Right renal pelvis (tissue), 4 donors: ENCODE results near the gene ADCY4. TPM values are rescaled to one million over a fixed set of nuclear protein-coding genes. Genes with fewer than 3 reads are reported as not detected.

ENCODE experiments used
- DNase-seq, 4 donors: peaks; one replicate each; pipeline ENCODE4 v3.0.0-alpha.2; 2013; ENCODE audit warnings: low read depth in 4 of 4, low spot score in 3 of 4, missing footprints in 1 of 4
- polyA plus RNA-seq, 4 donors: library from polyadenylated mRNA; unstranded; fragments of 120-200 nt; gene quantifications; one replicate each; pipeline ENCODE4 v1.2.1, GENCODE V29; 2013; ENCODE audit not compliant: insufficient read length in 4 of 4

Gene ADCY4
- polyA plus RNA-seq, 4 donors, result 15.6 to 24.9 (median 20.4) TPM

DNA sequence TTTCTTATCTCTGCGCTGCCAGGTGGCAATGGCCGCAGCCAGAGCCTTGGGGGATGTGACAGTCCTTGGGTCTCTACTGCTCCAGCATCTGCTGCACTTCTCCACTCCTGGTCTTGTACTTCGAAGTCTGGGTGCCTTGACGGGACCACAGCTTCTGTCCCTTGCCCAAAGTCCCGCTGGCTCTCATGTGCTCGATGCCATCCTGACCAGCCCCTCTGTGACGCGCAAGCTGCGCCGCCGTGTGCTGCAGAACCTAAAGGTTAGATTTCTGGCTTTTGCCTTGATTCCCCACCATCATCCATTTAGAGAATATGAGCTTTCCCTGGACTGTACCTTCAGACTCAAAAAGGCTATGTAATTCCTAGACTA lies 30.9 kb downstream of the ADCY4 start:
- DNase-seq, result no peak

DNA sequence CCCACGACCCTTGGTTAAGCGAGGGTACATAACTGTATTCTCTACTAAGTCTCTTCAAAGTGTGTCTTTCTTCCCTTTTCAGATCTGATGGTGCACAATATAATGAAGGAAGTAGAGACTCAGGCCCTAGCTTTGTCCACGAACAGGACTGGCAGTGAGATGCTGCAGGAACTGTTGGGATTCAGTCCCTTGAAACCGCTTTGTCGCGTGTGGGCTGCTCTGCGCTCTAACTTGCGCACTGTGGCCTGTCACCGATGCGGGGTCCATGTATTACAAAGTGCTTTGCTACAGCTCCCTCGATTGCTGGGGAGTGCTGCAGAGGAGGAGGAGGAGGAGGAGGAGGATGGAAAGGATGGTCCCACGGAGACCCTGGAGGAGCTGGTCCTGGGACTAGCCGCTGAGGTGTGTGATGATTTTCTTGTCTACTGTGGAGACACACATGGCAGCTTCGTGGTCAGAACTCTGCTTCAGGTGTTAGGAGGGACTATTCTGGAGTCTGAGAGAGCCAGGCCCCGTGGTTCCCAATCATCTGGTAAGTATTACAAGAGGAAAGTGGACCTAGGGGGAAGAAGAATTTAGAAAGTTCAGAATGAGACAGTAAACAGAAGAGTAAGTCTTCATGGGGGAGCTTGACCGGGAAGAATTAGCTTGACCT lies 34.4 kb downstream of the ADCY4 start:
- DNase-seq, result no peak

DNA sequence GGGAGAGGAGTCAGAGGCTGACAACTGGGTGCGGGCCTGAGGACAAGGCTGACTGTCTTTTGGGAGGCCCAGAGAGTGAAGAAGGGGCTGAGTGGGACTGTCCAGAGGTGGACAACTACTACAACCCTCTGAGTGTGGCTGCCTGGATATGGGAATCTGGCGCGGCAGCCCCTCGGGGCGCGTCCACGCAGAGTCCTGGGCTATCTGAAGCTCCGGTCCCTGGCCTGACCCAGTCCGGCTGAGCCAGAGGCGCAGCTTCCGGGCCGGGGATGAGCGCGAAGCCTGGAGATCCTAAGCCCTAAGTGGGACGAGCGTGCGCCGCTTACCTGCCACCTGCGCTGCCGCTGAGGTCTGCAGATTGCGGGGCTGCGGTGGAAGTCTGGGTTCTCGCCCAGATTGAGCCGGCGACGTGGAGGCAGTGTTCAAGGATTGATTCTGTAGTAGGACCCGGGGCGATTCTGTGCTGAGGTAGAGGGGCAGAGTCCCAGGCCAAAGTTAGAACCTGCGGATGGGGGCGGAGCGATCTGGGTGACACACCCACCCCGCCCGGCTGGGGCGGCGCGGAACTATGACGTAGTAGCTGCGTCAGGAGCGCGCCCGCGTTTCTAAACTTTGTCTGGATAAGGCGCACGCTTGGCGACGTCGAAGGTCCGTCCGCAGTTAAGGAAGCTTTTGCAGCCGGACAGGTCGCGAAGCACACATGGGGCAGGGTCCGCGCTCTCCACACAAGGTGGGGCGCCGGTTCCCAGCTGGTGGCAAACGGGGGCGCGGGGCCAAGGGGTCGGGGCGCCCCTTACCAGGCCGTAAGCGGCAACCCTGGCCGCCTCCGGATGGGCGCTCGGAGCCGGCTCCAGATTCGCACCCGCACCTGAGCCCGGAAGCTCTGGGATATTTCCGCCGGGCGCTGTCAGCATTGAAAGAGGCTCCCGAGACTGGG lies 35.3 kb downstream of the ADCY4 start, which contains the start of the genes DHRS1 and NOP9:
Gene DHRS1, minus strand, starts transcription at position 526 of the 937 bp plus-strand sequence. CDS start 674 bp downstream, outside the sequence.
Gene NOP9, plus strand, starts transcription at position 596 of the 937 bp plus-strand sequence. Its CDS starts 105 bp downstream, at position 701.
- DNase-seq, result peak; percentile 79 to 90 (median 86)

DNA sequence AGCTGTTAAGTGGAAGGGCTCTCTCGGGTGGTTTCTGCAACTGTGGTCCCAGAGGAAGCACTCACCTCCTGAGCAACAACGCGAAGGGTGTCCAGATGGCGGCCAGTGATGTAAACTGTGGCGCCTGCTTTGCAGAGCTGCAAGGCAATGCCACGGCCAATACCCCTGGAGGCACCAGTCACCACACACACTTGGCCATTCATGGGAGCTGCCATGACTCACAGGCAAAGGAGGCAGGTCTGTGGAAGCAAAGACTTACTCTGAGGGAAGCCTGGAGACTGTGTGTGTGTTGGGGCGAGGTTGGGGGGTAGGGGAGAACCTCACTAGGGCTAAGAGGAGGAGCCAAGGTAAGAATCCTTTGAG lies 36.0 kb downstream of the ADCY4 start:
- DNase-seq, result no peak

DNA sequence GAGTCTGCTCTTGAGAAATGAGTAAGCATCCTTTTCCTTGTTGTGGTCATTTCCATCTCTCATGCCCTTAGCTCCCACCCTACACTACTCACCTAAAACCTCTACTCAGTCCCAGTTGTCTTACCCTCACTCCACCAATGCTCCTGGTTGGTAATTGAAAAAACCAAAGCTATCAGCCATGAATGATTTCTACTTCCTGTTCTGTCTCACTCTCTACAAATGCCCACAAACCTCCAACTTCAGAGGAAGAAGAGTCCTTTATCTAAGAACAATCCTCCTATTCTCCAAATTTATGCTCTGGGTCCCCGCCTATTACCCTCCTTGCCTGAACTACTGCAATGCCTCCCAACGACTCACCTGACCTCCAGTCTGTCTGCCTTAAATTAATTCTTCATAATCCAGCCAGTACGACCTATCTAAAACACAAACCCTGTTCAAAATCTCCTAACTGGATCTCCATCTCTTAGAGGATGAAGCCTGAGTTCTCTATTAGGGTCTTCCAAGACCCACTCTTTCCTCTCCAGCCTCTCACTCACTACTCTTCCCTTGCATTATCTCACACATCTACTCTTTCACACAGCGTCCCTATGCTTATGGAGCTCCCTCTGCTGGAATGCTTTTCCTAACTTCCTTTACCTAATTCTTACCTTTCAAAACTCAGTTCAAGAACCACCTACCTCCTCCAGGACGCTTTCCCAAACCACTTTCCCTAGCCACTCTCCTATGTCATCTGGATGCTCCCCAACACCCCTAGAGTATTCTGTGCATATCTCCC lies 37.5 kb downstream of the ADCY4 start:
- no peak for DNase-seq

DNA sequence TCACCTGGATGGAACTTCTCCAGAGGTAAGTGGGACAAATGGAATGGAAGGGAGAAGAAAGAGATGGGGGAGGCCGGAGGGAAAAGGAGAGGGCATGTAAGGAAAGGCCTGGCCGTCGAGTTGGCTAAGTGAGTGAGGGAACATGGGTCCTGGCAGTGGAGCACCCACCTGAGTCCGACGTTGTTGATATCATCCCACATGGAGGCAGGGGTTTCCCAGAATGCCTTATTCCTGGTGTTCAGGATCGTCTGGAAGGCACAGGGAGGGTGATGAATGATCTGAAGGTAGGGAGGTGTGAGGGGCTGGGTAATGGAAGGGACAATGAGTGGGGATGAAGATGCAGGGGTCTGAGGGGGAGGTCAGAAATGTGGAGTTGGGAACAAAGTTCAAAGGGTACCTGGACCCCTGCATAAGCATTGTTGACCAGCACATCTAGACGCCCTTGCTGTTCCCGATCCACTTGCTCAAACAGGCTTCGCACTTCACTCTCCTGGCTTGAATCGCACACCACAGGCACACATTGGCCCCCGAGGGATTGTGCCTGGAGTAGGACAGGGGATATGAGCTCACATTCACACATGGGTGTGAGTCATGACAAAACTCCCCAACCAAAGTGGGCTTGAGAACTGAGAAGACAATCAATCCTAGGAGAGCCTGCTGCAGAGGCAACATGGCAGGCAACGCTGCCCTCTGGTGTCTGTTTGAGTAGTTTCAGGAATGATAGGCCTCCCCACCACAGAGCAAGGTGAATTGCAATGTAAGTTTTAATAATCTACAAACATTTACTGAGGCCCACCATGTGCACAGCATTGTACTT lies 38.3 kb downstream of the ADCY4 start:
- no peak for DNase-seq

DNA sequence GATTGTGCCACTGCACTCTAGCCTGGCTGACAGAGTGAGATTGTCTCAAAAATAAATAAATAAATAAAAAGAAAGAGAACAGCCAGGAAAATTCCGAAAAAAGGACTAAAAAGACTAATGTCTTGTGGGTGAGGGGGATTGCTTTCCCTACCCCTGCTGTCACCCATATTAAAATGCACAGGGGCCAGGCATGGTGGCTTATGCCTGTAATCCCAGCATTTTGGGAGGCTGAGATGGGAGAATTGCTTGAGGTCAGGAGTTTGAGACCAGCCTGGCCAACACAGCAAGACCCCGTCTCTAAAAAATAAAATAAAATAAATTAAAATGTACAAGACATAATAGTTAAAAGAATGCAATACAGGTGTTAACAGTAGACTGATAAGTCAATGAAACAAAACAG lies 41.3 kb downstream of the ADCY4 start:
- no peak for DNase-seq

DNA sequence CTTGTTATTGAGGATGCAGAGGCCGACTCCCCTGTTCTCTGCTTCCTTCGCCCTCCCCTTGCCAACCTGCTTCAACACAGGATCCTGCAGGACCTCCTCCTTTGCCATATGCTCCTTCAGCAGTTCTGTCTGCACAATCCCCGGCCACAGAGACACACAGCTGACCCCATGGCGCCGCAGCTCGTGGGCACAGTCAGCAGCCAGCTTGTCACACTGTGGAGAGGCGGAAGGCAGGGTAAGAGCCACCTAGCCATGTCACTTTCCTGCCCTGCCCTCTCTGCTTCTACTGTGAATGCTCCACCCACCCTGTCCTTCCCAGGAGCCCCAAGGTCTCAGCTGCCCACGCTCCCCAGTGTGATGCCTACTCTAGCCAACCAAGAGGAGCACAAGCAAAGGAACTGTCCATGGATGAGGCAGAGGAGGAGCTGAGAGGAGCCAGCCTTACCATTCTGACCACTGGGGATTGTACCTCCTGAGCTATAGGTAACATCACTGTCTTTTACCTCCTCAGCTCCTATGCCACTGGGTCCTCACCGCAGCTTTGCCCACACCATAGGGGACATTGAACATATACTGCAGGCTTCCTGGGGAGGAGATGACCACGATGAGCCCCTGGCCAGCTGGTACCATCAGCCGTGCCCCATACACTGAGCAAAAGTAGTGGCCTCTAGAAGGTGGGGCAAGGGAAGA lies 42.6 kb downstream of the ADCY4 start:
- no peak for DNase-seq

DNA sequence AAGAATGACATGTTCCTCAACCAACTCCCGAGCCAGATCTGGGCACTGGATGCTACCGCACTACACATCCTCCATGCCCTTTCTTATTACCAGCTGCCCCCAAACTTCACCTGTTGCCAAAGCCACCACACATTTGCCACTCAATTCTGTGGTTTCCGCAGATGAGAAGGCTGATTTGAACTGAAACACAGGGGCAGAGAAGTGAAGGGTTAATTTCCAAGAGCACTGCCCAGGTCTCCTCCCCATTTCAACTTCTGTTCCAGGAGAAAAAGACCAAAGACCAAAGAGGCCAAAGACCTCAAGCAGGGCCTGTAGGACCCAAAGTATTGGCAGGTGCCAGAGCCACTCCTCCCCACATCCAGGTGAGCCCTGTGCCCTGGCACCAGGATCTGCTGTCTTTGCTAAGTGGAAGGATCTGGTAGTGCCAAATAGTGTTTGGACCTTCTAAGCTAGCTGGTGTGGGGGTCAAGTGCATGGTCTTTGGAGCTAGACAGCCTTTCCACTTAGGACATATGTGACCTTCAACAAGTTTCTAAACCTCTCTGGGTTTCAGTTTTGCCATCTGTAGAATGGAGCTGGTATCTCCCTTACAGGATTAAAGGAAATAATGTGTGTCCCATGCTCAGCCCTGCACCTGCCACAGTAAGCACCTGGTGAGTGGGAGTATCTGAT lies 43.3 kb downstream of the ADCY4 start:
- DNase-seq, result no peak

DNA sequence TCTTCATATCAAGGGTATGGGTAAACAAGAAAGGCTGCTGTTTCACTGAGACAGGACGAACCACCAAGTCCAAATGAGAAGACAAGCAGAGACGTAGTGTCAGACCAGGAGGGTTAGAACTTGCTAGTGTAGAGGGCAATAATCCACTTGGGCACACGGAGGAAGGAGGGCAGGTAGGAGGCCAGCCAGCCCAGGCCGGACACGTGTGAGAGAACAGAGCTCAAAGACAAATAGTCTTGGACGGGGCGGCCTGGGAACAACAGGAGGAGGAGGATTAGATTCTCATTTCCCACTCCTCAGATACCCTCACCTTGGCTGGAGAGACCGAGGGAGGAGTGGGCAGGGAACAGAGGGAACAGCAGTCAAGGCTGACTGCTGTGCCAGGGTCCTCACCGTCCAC lies 44.1 kb downstream of the ADCY4 start:
- DNase-seq, result no peak

DNA sequence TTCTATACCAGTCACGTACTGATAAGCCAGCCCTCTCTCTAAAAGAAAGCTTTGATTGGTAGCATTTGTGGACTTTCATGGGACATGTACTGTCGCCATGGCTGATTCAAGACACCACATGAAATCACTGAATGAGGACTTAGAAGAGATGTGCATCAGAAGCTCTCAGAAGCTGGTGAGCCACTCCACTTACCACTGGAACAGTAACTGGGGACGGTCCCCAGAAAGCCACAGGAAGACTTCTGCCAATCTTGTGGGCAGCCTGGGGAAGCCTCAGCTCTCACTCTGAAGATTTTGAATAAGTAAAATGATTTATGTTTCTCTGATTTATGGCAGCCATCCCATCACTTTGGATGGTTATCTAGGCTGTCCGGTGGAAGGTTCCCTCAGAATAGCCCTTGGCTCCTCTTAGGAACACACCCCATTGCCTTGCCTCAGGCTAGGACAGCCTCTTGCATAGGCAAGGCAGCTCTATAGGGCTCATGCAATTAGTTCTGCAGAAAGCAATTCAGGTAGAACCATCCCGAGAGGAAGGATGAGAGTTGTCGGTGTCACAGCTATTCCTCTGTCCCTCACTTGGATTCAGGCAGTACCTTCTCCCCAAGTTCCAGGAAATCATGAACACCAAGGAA lies 45.1 kb downstream of the ADCY4 start:
- DNase-seq, result no peak

DNA sequence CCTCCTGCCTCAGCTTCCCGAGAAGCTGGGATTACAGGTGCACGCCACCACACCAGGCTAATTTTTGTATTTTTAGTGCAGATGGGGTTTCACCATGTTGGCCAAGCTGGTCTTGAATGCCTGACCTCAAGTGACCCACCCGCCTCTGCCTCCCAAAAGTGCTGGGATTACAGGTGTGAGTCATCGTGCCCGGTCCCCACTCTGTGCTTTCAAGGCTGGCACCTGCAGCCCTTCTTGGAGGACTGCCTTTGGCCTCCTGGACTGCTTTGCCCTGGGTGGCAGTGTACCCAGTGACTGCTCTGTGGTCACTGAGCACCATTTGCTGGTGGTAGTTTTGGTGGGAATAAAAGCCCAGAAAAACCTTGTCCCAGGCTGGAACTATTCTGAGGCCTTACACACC lies 47.9 kb downstream of the ADCY4 start:
- DNase-seq, result no peak

DNA sequence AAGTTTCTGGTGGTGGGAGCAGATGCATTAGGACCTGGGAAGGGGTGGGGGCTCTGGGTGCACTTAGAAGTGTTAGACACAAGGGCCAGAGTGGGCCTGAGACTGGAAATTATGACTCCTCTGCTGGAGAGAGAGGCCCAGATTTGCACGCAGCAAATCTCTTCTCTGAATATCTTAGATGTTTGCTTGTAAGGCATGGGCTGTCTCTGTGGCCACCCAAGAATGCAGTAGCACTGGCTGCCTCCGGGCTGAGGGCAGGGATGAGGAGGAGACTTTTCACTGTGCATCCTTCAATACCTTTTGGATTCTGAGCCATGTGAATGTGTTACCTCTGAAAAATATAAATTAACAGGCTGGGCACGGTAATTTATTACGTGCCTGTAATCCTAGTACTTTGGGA lies 49.5 kb downstream of the ADCY4 start:
- no peak for DNase-seq

DNA sequence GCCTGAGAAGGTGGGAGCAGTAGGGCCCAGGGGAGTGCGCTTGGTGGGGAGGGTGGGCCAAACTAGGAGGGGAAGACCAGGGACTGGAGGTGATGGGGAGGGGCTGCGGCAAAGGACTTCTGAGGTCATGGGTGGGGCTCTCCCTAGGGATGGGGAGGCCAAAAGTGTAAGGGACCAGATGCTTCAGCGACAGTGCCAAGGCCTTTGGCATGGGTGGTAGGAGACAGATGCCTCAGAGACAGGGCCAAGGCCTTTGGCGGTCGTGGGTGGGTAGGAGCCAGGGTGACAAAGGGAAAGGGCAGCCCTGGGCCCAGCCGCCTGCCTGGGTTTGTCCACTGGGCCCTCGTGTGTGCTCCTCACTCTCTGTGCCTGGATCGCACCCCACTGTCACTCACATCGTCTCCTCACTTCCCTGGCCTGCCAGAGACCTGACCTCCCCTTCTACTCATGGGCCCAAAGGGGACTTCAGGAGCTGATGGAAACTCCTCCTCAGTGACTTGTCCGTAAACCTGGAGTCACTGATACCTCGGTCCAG lies 50.3 kb downstream of the ADCY4 start:
- DNase-seq, result no peak

DNA sequence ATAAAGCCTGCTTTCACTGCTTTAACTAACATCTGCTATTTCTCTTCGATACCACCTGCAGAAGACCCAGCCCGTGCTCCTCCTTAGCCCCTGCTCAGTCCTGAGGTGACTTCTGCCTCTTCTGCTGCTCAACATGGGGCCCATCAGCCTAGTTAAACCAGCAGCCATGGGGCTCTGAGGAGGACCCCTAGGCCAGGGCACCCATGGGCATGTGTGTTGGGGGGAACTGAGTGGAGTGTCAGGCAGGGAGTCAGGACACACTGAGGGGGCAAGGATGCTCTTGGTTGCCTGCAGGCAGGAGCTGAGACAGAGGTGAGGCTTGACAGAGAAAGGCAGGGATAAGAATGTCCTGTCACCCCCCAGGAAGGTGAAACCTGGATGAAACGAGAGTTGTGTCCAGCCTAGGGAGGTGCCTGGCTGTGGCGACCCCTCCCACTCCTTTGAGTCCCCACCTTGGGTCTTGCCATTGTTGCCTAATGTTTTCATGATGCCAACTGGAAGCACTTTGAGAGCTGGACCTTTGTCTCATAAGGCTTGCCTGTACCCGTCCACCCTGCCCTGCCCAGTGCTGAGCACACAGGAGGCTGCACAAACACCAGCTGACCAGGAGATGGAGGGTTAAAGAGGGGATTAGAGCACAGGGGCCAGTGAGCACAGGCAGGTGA lies 50.9 kb downstream of the ADCY4 start:
- DNase-seq, result no peak

DNA sequence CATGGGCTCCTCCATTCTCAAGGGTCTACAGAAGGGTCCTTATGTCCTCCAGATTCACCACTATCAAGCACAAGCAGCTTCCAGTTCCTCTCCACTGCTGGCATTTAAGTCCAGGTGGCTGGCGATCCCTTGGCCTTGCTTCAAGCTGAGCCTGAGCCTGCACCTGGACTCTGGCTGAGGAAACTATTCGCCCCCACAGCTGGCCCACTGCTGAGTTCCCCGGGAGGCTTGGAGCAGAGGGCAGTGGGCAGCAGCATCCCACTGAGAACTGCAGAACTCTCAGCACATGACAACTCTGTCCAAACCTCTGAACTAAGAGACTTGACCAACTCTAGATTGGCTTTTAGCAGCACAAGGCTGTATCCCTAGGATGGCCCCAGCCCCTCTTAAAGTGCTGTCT lies 52.1 kb downstream of the ADCY4 start:
- DNase-seq, result no peak

DNA sequence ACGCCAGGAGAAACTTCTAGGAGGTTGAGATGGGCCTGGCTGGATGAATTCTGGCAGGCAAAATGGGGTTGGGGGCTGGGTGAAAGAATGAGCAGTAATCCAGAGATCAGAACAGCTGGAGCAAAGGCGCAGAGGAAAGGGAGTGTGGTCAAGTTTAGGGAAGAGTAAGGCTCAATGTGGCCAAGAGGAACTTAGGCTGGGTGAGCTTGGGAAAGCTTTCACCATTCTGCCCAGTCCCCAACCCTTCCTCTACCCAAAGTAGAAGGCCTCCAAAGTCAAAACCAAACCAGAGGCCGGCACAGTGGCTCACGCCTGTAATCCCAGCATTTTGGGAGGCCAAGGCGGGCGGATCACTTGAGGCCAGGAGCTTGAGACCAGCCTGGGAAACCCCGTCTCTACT lies 53.2 kb downstream of the ADCY4 start:
- DNase-seq, result no peak
